ENCODE data around the gene INPP5A. TPM values are rescaled to one million over a fixed set of nuclear protein-coding genes. Genes with fewer than 3 reads are reported as not detected.

INPP5A gene
- total RNA-seq, 1 experiment from 2014 or later: 12.3 TPM

- no peak overlapping the region for H3K27ac ChIP-seq (ENCODE audit: low read depth, low read length)
- H3K36me3 ChIP-seq (ENCODE audit: control insufficient read depth in 1 of 2, insufficient read depth in 2 of 2, low read length in 2 of 2): no peaks in the 10 kb centered on the region
- DNase-seq (ENCODE audit: low read depth, low spot score) (no peak), ATAC-seq (no peak)
- H3K27me3 ChIP-seq (ENCODE audit: insufficient read depth, low read length): no peaks in the 10 kb centered on the region
- H2AFZ ChIP-seq (ENCODE audit: low read depth, low read length, poor library complexity, severe bottlenecking): no peak overlapping the region
- ChIA-PET POLR2A (no interaction called here), RAD21 (ENCODE audit: low non-redundant PET in 1 of 2, low total read pairs in 2 of 2, uncharacterized antibody in 2 of 2, unreplicated experiment in 2 of 2) (no interaction called here), CTCF (no interaction called here)
- H3K4me3 ChIP-seq (replicated peaks in 1 of 2; ENCODE audit: low read depth in 1 of 2, low read length in 2 of 2): no peak overlapping the region
- TF ChIP-seq RAD21 (IDR thresholded peaks at IDR 0.05; ENCODE audit: low read depth) (no peak), JUND (IDR thresholded peaks at IDR 0.05) (no peak), EZH2phosphoT487 (IDR thresholded peaks at IDR 0.05; ENCODE audit: borderline replicate concordance) (no peak), CTCF (IDR thresholded peaks at IDR 0.05 in 2 of 3, conservative IDR thresholded peaks at IDR 0.05 in 1 of 3; ENCODE audit: borderline replicate concordance in 1 of 3, insufficient read depth in 1 of 3, low read depth in 2 of 3, low read length in 2 of 3) (no peak), POLR2AphosphoS5 (IDR thresholded peaks at IDR 0.05; ENCODE audit: low read depth, low read length) (no peak), EGR1 (IDR thresholded peaks at IDR 0.05; ENCODE audit: low read depth) (no peak), SP1 (IDR thresholded peaks at IDR 0.05; ENCODE audit: low read depth) (no peak), POLR2A (IDR thresholded peaks at IDR 0.05; ENCODE audit: borderline replicate concordance, extremely low read depth, insufficient read depth, insufficient read length) (no peak), ATF3 (IDR thresholded peaks at IDR 0.05) (no peak), ZFX (IDR thresholded peaks at IDR 0.05) (no peak), FOSL1 (IDR thresholded peaks at IDR 0.05; ENCODE audit: low read depth) (no peak), ELF1 (IDR thresholded peaks at IDR 0.05; ENCODE audit: borderline replicate concordance, low read depth) (no peak), SRF (IDR thresholded peaks at IDR 0.05; ENCODE audit: low read depth) (no peak), TCF7L2 (IDR thresholded peaks at IDR 0.05; ENCODE audit: borderline replicate concordance, extremely low read depth, insufficient read depth, insufficient read length) (no peak), CBX3 (IDR thresholded peaks at IDR 0.05; ENCODE audit: low read depth) (no peak), REST (IDR thresholded peaks at IDR 0.05; ENCODE audit: low read depth) (no peak)
- intact Hi-C loops (cut with micrococcal nuclease): no loop called here
- no peak overlapping the region for H3K9ac ChIP-seq (ENCODE audit: low read length)
- H3K9me2 ChIP-seq (ENCODE audit: insufficient read depth): no peaks in the 10 kb centered on the region
- no peaks in the 10 kb centered on the region for H3K4me1 ChIP-seq (ENCODE audit: control insufficient read depth in 1 of 2, insufficient read depth in 2 of 2, low read length in 2 of 2)
- H4K20me1 ChIP-seq (ENCODE audit: insufficient read depth): no peaks in the 10 kb centered on the region
- no peak overlapping the region for H3K4me2 ChIP-seq (ENCODE audit: low read length)
- no TSS peak for BruUV-seq (replicated peaks)
- no peaks in the 10 kb centered on the region for H3K9me3 ChIP-seq (ENCODE audit: control insufficient read depth in 1 of 2, insufficient read depth in 1 of 2, low read depth in 1 of 2, low read length in 2 of 2)
- no peaks in the 10 kb centered on the region for H3K79me2 ChIP-seq (ENCODE audit: insufficient read depth, low read length)
Measured at GRCh38 chr10:132708936-132709335, 171.3 kb downstream of the INPP5A start.
